Uterus (tissue), 4 donors: Measurements from ENCODE around the gene FAM43A. TPM values are rescaled to one million over a fixed set of nuclear protein-coding genes. Genes with fewer than 3 reads are reported as not detected.

Experiments used
- DNase-seq, 2 donors: peaks; one replicate each; pipeline ENCODE4 v3.0.0-alpha.2; 2019 to 2020
- H3K27ac ChIP-seq, 2 donors: fragments of 200-600 bp; sonication (generic); 1 replicate in 1 of 2; 2 replicates in 1 of 2; pipeline ENCODE4 v1.5.1; 2016 to 2018
- H3K27me3 ChIP-seq, 2 donors: fragments of 200-600 bp; sonication (generic); one replicate each; pipeline ENCODE4 v1.5.1; 2018 to 2019; ENCODE audit warnings: control low read depth in 1 of 2
- H3K36me3 ChIP-seq, 2 donors: fragments of 200-600 bp; sonication (generic); one replicate each; pipeline ENCODE4 v1.5.1; 2019; ENCODE audit warnings: control low read depth in 1 of 2
- H3K4me1 ChIP-seq, 2 donors: fragments of 200-600 bp; sonication (generic); one replicate each; pipeline ENCODE4 v1.5.1; 2018 to 2019; ENCODE audit warnings: control low read depth in 1 of 2
- H3K4me3 ChIP-seq, 2 donors: fragments of 200-600 bp; sonication (generic); 1 replicate in 1 of 2; 2 replicates in 1 of 2; pipeline ENCODE4 v1.5.1; 2018 to 2019; ENCODE audit warnings: mild to moderate bottlenecking in 1 of 2
- H3K9me3 ChIP-seq, 2 donors: fragments of 200-600 bp; sonication (generic); one replicate each; pipeline ENCODE4 v1.5.1; 2019; ENCODE audit warnings: control low read depth in 1 of 2
- CTCF ChIP-seq, 4 experiments: fragments of 200-600 bp in 2 of 4; fragments of 450-650 bp in 2 of 4; sonication (generic) in 2 of 4; IDR thresholded peaks; one replicate each; pipeline ENCODE4 v1.5.1; 2016 to 2019; ENCODE audit warnings: antibody characterized with exemption in 4 of 4, mild to moderate bottlenecking in 2 of 4, moderate library complexity in 1 of 4
- POLR2A ChIP-seq, 2 donors: fragments of 450-650 bp; IDR thresholded peaks; one replicate each; pipeline ENCODE4 v1.6.1; 2016; ENCODE audit warnings: antibody characterized with exemption in 2 of 2, mild to moderate bottlenecking in 1 of 2, moderate library complexity in 1 of 2
- intact Hi-C: fragments of 100-400 bp; cut with DNase I; formaldehyde crosslinking; loops from one replicate; pipeline ENCODE4 v1.15.1; 2023; ENCODE audit warnings: low total_unique reads
- total RNA-seq, 4 donors: library from RNA; depleted of rRNA in 3 of 4; stranded (reverse); fragments of >200 nt in 3 of 4; gene quantifications; one replicate each; pipeline versions ENCODE4 v1.1.0 to v1.2.4, GENCODE V29; 2014 to 2023
- donor health status: DM: yes; HTN: yes; CAD: no.

The FAM43A gene
- total RNA-seq, 4 donors from 2014 or later: 12.9 to 25.2 (median 19.3) TPM

DNA sequence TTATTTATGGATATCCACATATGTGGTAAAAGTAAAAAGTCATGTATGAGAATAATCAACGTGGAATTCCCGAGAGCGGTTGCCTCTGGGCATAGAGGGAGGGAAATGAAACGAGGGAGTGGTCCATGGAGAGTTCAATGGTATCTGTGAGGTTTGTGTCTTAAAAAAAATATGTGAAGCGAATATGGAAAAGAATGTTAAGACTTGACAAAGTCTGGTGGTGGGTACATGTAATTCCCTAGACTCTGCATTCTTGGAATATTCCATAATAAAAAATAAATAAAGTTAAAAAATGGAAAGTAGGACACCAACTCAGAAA is 28.4 kb downstream of the FAM43A start:
- Histone ChIP-seq H3K27ac (no peak overlapping the region), H3K4me1 (no peaks in the 10 kb centered on the region), H3K9me3 (no peaks in the 10 kb centered on the region), H3K27me3 (no peaks in the 10 kb centered on the region), H3K36me3 (no peaks in the 10 kb centered on the region), H3K4me3 (no peak overlapping the region)
- no peak for DNase-seq
- TF ChIP-seq CTCF (IDR thresholded peaks at IDR 0.05) (no peak), POLR2A (IDR thresholded peaks at IDR 0.05) (no peak)
- intact Hi-C loops: no loop called here

- H3K27me3 ChIP-seq: no peaks in the 10 kb centered on the region
- intact Hi-C loops: no loop called here
- TF ChIP-seq CTCF (IDR thresholded peaks at IDR 0.05) (no peak), POLR2A (IDR thresholded peaks at IDR 0.05) (no peak)
- H3K4me1 ChIP-seq: no peaks in the 10 kb centered on the region
- no peaks in the 10 kb centered on the region for H3K36me3 ChIP-seq
- H3K4me3 ChIP-seq: no peak overlapping the region
- no peak overlapping the region for H3K27ac ChIP-seq
- DNase-seq: no peak
- H3K9me3 ChIP-seq: no peaks in the 10 kb centered on the region
These were observed 28.9 kb downstream of the FAM43A start for GRCh38 chr3:194714564-194714963.

GRCh38 chr3:194715022-194715800 is 29.5 kb downstream of the FAM43A start:
- H3K36me3 ChIP-seq: no peaks in the 10 kb centered on the region
- no peak for DNase-seq
- intact Hi-C loops: no loop called here
- no peaks in the 10 kb centered on the region for H3K9me3 ChIP-seq
- H3K27me3 ChIP-seq: no peaks in the 10 kb centered on the region
- no peaks in the 10 kb centered on the region for H3K4me1 ChIP-seq
- no peak overlapping the region for H3K27ac ChIP-seq
- no peak overlapping the region for H3K4me3 ChIP-seq
- TF ChIP-seq CTCF (IDR thresholded peaks at IDR 0.05) (no peak), POLR2A (IDR thresholded peaks at IDR 0.05) (no peak)

GRCh38 chr3:194718079-194718478 is 32.4 kb downstream of the FAM43A start:
- no peaks in the 10 kb centered on the region for H3K4me1 ChIP-seq

More at GRCh38 chr3:194718079-194718478, 32.4 kb downstream of the FAM43A start:
- no peak for TF ChIP-seq CTCF (IDR thresholded peaks at IDR 0.05)
- TF ChIP-seq POLR2A (IDR thresholded peaks at IDR 0.05): no peak
- no peaks in the 10 kb centered on the region for H3K36me3 ChIP-seq
- no peak overlapping the region for H3K27ac ChIP-seq
- H3K4me3 ChIP-seq: no peak overlapping the region
- no peak for DNase-seq
- H3K27me3 ChIP-seq: no peaks in the 10 kb centered on the region
- intact Hi-C loops: no loop called here
- H3K9me3 ChIP-seq: no peaks in the 10 kb centered on the region
